Spinal cord (tissue), 10 donors: ENCODE data around the gene SPTLC3. TPM values are rescaled to one million over a fixed set of nuclear protein-coding genes. Genes with fewer than 3 reads are reported as not detected.

Experiments used
- DNase-seq, 6 donors: peaks; one replicate each; pipeline versions ENCODE4 v3.0.0 to v3.0.0-alpha.2; 2013 to 2015; ENCODE audit warnings: low spot score in 6 of 6, low read depth in 4 of 6
- H3K27ac ChIP-seq: one replicate; pipeline ENCODE4 v1.5.1; 2013; ENCODE audit warnings: low read depth, low read length, control low read depth
- H3K27me3 ChIP-seq: one replicate; pipeline ENCODE4 v1.6.1; 2013; ENCODE audit warnings: low read length; ENCODE audit not compliant: control insufficient read depth, insufficient read depth
- H3K36me3 ChIP-seq: one replicate; pipeline ENCODE4 v1.6.1; 2013; ENCODE audit warnings: low read length; ENCODE audit not compliant: control insufficient read depth, insufficient read depth
- H3K4me1 ChIP-seq: one replicate; pipeline ENCODE4 v1.6.1; 2013; ENCODE audit warnings: low read length; ENCODE audit not compliant: control insufficient read depth, insufficient read depth
- H3K4me3 ChIP-seq: one replicate; pipeline ENCODE4 v1.5.1; 2013; ENCODE audit warnings: low read depth, low read length, control low read depth
- H3K9me3 ChIP-seq: one replicate; pipeline ENCODE4 v1.6.1; 2013; ENCODE audit warnings: low read length; ENCODE audit not compliant: control insufficient read depth, insufficient read depth
- WGBS: methylation state at CpG from one replicate; pipeline ENCODE4 v1.1.5; 2013; ENCODE audit warnings: missing lambda C conversion rate; ENCODE audit not compliant: insufficient coverage; 5-methylcytosine and 5-hydroxymethylcytosine counted together
- polyA plus RNA-seq, 2 donors: library from polyadenylated mRNA; unstranded; fragments of 120-200 nt; gene quantifications; one replicate each; pipeline ENCODE4 v1.2.1, GENCODE V29; 2013; ENCODE audit not compliant: insufficient read length in 2 of 2
- total RNA-seq, 2 donors: library from RNA; depleted of rRNA in 1 of 2; stranded (reverse); fragments of 120-200 nt in 1 of 2; fragments of >200 nt in 1 of 2; gene quantifications; one replicate each; pipeline versions ENCODE4 v1.2.3 to v1.2.4, GENCODE V29; 2013 to 2014
- donor health status: healthy.

The SPTLC3 gene
- total and polyA plus RNA-seq, 4 donors = 3.5 to 53.6 (median 20.0) TPM

DNA sequence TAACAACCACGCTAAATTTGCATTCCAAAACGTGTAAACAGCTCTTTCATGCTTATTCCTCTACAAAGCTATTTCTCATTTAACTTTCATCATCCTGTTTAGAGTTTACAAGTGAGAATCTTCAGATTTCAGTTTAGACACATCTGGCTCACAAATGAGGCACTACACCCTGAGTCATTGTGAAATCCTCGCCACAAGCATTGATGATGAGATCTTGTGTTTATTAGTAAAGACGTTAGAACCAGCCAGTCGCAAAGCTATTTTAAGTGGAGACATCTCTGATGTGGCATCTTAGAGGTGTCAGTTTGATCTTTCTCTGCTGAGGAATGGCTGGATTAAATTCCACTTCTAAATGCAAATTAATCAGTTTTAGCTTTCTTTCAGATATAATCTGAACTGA is 204.0 kb downstream of the SPTLC3 start:
- no peak for DNase-seq
- Histone ChIP-seq H3K4me1 (no peaks in the 10 kb centered on the region), H3K27me3 (peaks cover 16% of the 10 kb centered on the region), H3K4me3 (no peak overlapping the region), H3K9me3 (no peaks in the 10 kb centered on the region), H3K27ac (no peak overlapping the region), H3K36me3 (no peaks in the 10 kb centered on the region)
- WGBS = 70% methylated on average over 1 of the region's 5 CpGs

DNA sequence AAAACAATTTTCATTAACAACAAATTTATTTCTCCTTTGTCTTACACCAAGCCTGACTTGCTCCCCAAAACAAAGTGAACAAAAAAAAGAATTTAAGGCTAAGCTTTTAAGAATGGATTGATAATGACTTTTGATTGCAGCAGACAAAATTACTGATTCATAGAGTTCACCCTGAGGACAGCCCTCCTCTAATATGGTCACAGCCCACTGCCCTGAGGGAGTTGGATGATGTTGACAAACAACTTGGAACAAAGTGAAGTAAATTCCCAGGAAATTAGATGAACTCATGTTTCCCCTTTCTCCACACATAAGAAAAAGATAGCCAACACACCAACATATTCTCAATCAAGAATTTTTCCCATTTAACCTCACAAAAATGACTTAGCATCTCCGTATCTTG is 204.6 kb downstream of the SPTLC3 start:
- Histone ChIP-seq H3K27ac (no peak overlapping the region), H3K9me3 (no peaks in the 10 kb centered on the region), H3K4me3 (no peak overlapping the region), H3K36me3 (no peaks in the 10 kb centered on the region), H3K4me1 (no peaks in the 10 kb centered on the region), H3K27me3 (peaks cover 22% of the 10 kb centered on the region)
- 87% methylated on average over 1 of the region's 1 CpG for WGBS
- DNase-seq = no peak

- Histone ChIP-seq H3K27me3 (peaks cover 47% of the 10 kb centered on the region), H3K27ac (no peak overlapping the region), H3K4me3 (no peak overlapping the region), H3K4me1 (peaks cover 17% of the 10 kb centered on the region), H3K9me3 (no peaks in the 10 kb centered on the region), H3K36me3 (no peaks in the 10 kb centered on the region)
- DNase-seq = no peak
- WGBS = no CpG with 5 or more reads among the region's 1 CpG
These were observed 207.8 kb downstream of the SPTLC3 start for GRCh38 chr20:13216533-13216932.

Other genes starting within 250 kb of the SPTLC3 start
- 1 to 10 TPM; 6.0 to 9.4 TPM for gene ISM1, start 212.3 kb downstream of the SPTLC3 start, total RNA-seq
- 10 to 100 TPM in 1 of 2 donors, 1 to 10 TPM in 1; 9.2 to 11.6 TPM for gene ISM1, start 212.3 kb downstream of the SPTLC3 start, polyA plus RNA-seq